Cerebellar cortex (tissue), 1 donor: ENCODE results near the gene CCL4.

ENCODE experiments used
- DNase-seq: peaks from one replicate; pipeline ENCODE4 v3.0.0-alpha.2; 2015; ENCODE audit warnings: low spot score

Gene CCL4

GRCh38 chr17:36144981-36145729, 41.5 kb downstream of the CCL4 start:
- no peak for DNase-seq

- no peak for DNase-seq
Observed at GRCh38 chr17:36147601-36148000, 44.0 kb downstream of the CCL4 start.

- DNase-seq: peak; percentile 75
Observed at GRCh38 chr17:36148559-36149295, 45.1 kb downstream of the CCL4 start.

- peak; percentile 76 for DNase-seq
Observed at GRCh38 chr17:36149296-36149820, 45.7 kb downstream of the CCL4 start.

GRCh38 chr17:36151891-36152638, 48.4 kb downstream of the CCL4 start:
- DNase-seq: no peak

GRCh38 chr17:36152639-36153120, 49.1 kb downstream of the CCL4 start:
- DNase-seq: peak; percentile 12

- DNase-seq: no peak
Observed at GRCh38 chr17:36153895-36154610, 50.4 kb downstream of the CCL4 start.
